Measurements from ENCODE around the gene TMEM59L.

- no peak for TF ChIP-seq GATA2 (IDR thresholded peaks at IDR 0.05; ENCODE audit: low read depth, low read length)
- no peak for TF ChIP-seq GATA3 (IDR thresholded peaks at IDR 0.05; ENCODE audit: low read depth, low read length)
These were observed 41.2 kb downstream of the TMEM59L start for GRCh38 chr19:18653853-18654252.
